Lung (tissue), 12 donors: ENCODE measurements around the gene CSTPP1. TPM values are rescaled to one million over a fixed set of nuclear protein-coding genes. Genes with fewer than 3 reads are reported as not detected.

Source experiments
- ATAC-seq: fragments of 200-7000 bp; cut with Tn5 transposase; one replicate; pipeline ENCODE4 v1.9.1; 2020; ENCODE audit warnings: moderate number of reproducible peaks; ENCODE audit not compliant: insufficient read depth, low FRiP score
- DNase-seq, 3 donors: peaks; one replicate each; pipeline ENCODE4 v3.0.0-alpha.2; 2013 to 2017
- H3K27ac ChIP-seq, 2 donors: one replicate each; pipeline ENCODE4 v1.5.1; 2013; ENCODE audit warnings: mild to moderate bottlenecking in 2 of 2, moderate library complexity in 2 of 2, control low read depth in 1 of 2, inconsistent platforms in 1 of 2, low read depth in 1 of 2, low read length in 1 of 2
- H3K27me3 ChIP-seq, 3 donors: one replicate each; pipeline ENCODE4 v1.5.1; 2013; ENCODE audit warnings: low read length in 2 of 3; ENCODE audit not compliant: control insufficient read depth in 3 of 3, insufficient read depth in 3 of 3
- H3K36me3 ChIP-seq, 4 donors: one replicate each; pipeline ENCODE4 v1.5.1; 2013; ENCODE audit warnings: low read length in 4 of 4, mild to moderate bottlenecking in 1 of 4, moderate library complexity in 1 of 4; ENCODE audit not compliant: control insufficient read depth in 4 of 4, insufficient read depth in 4 of 4
- H3K4me1 ChIP-seq, 5 donors: one replicate each; pipeline ENCODE4 v1.5.1; 2013; ENCODE audit warnings: low read length in 5 of 5, mild to moderate bottlenecking in 2 of 5, moderate library complexity in 1 of 5; ENCODE audit not compliant: control insufficient read depth in 5 of 5, insufficient read depth in 5 of 5
- H3K4me3 ChIP-seq: one replicate; pipeline ENCODE4 v1.5.1; 2013; ENCODE audit warnings: mild to moderate bottlenecking, control low read depth, moderate library complexity
- H3K9ac ChIP-seq, 2 donors: one replicate each; pipeline ENCODE4 v1.5.1; 2013; ENCODE audit warnings: low read length in 2 of 2, control low read depth in 1 of 2; ENCODE audit not compliant: insufficient read depth in 1 of 2
- H3K9me3 ChIP-seq, 4 donors: one replicate each; pipeline ENCODE4 v1.5.1; 2013; ENCODE audit warnings: low read length in 3 of 4, mild to moderate bottlenecking in 1 of 4, moderate library complexity in 1 of 4; ENCODE audit not compliant: control insufficient read depth in 4 of 4, insufficient read depth in 3 of 4
- WGBS, 2 donors: extraction: QIAGEN DNeasy Blood & Tissue Kit; methylation state at CpG; one replicate each; pipeline ENCODE4 v1.1.7; 2013; 5-methylcytosine and 5-hydroxymethylcytosine counted together
- polyA plus RNA-seq, 2 donors: library from polyadenylated mRNA; stranded (reverse); fragments of 200-250 nt; gene quantifications; one replicate each; pipeline ENCODE4 v1.2.1, GENCODE V29; 2013
- total RNA-seq, 2 donors: library from RNA; depleted of rRNA in 1 of 2; stranded (reverse); fragments of >200 nt in 1 of 2; gene quantifications; one replicate each; pipeline ENCODE4 v1.2.1, GENCODE V29; 2014 to 2021
- TF ChIP-seq, protein P1 (sequence below): IDR thresholded peaks from 2 replicates; pipeline ENCODE4 v1.5.1; 2012; ENCODE audit warnings: mild to moderate bottlenecking; ENCODE audit errors: control extremely low read depth, extremely low read depth
- donor health status: control.
- donor health status: control.
- donor health status: Bipolar disorder and iron deficiency.
- donor health status: healthy.
- donor health status: DM: yes; HTN: yes; CAD: no.

Gene CSTPP1
- total and polyA plus RNA-seq, 4 donors, result 26.0 to 45.8 (median 34.4) TPM

DNA sequence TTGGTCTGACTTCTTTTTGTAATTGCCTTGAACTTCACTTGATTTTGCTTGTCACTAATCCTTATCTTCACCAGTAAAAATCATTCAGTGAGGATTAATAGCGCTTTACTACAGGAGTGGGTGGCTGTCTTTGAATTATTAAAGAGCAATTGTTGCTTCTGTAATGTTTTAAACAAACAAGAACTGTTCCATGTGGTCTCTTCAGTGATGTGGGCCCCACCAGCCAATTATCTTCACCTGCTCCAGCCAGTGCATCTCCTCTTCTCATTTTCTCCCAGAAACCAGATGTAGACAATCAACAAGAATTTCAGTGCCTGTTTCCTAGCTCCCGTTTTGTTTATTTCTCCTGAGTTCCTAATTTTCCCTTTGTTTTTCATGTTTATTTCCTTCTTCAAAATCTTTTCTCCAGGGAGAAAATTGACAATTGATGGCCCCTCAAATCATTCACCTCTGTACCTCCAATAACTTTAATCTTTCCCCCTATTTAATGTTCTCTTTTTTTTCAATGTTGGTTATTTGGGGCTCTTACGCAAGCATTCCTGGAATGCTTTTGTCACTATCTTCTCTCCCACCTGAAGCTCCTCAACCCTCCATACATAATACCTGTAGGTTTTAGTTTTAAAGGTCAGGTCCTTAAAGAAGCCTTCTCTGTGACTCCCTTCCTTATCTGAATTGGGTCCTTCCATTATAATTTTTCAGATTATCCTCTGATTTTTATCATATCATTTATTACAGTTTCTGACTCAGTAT, 125.0 kb downstream of the CSTPP1 start:
- TF ChIP-seq, protein P1, sequence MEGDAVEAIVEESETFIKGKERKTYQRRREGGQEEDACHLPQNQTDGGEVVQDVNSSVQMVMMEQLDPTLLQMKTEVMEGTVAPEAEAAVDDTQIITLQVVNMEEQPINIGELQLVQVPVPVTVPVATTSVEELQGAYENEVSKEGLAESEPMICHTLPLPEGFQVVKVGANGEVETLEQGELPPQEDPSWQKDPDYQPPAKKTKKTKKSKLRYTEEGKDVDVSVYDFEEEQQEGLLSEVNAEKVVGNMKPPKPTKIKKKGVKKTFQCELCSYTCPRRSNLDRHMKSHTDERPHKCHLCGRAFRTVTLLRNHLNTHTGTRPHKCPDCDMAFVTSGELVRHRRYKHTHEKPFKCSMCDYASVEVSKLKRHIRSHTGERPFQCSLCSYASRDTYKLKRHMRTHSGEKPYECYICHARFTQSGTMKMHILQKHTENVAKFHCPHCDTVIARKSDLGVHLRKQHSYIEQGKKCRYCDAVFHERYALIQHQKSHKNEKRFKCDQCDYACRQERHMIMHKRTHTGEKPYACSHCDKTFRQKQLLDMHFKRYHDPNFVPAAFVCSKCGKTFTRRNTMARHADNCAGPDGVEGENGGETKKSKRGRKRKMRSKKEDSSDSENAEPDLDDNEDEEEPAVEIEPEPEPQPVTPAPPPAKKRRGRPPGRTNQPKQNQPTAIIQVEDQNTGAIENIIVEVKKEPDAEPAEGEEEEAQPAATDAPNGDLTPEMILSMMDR, result no peak
- H3K4me1 ChIP-seq, result no peaks in the 10 kb centered on the region
- H3K4me3 ChIP-seq, result no peak overlapping the region
- no peak overlapping the region for H3K9ac ChIP-seq
- peaks cover 0 to 13% (median 4%) of the 10 kb centered on the region in 4 donors for H3K36me3 ChIP-seq
- WGBS, 2 donors, result 77 to 85% methylated on average over 3 of the region's 3 CpGs
- H3K27ac ChIP-seq, result no peak overlapping the region
- DNase-seq, result no peak
- peaks cover 0 to 7% (median 1%) of the 10 kb centered on the region in 4 donors for H3K9me3 ChIP-seq
- no peaks in the 10 kb centered on the region for H3K27me3 ChIP-seq
- no peak for ATAC-seq

DNA sequence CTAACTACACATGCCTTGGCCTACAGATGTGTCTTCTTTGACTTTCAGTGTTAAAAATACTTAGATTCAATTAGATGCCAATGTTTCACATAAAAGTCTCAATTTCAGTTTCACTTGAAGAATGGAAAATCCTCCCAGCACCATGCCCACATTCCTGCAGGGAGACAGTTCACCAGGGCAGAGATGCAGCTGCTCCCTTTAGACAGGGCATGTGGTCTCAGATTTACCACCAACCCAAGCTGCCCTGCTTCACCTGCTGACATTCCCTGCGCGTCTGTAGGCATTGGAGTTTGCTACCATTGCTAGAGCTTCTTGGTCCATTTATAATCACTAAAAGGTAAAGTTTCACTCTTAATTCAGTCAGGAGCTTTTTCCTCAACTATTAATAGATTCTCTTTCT, 126.2 kb downstream of the CSTPP1 start:
- Histone ChIP-seq H3K9me3 (peaks cover 0 to 3% (median 0%) of the 10 kb centered on the region in 4 donors), H3K36me3 (peaks cover 0 to 13% (median 4%) of the 10 kb centered on the region in 4 donors), H3K4me3 (no peak overlapping the region), H3K27ac (no peak overlapping the region), H3K9ac (no peak overlapping the region), H3K27me3 (no peaks in the 10 kb centered on the region), H3K4me1 (no peaks in the 10 kb centered on the region)
- no peak for DNase-seq
- TF ChIP-seq, protein P1, result no peak
- WGBS, 2 donors, result 92 to 98% methylated on average over 2 of the region's 2 CpGs
- ATAC-seq, result no peak

- DNase-seq, result no peak
- no peak for ATAC-seq
- H3K4me3 ChIP-seq, result no peak overlapping the region
- H3K27ac ChIP-seq, result no peak overlapping the region
- H3K9ac ChIP-seq, result no peak overlapping the region
- TF ChIP-seq, protein P1, result no peak
- no peaks in the 10 kb centered on the region for H3K9me3 ChIP-seq
- no peaks in the 10 kb centered on the region for H3K27me3 ChIP-seq
- peaks cover 0 to 19% (median 8%) of the 10 kb centered on the region in 5 donors for H3K4me1 ChIP-seq
- WGBS, 2 donors, result 93 to 96% methylated on average over 4 of the region's 4 CpGs
- H3K36me3 ChIP-seq, result peaks cover 0 to 5% (median 0%) of the 10 kb centered on the region in 4 donors
Measured at GRCh38 chr11:47067401-47067800, 130.8 kb downstream of the CSTPP1 start.

DNA sequence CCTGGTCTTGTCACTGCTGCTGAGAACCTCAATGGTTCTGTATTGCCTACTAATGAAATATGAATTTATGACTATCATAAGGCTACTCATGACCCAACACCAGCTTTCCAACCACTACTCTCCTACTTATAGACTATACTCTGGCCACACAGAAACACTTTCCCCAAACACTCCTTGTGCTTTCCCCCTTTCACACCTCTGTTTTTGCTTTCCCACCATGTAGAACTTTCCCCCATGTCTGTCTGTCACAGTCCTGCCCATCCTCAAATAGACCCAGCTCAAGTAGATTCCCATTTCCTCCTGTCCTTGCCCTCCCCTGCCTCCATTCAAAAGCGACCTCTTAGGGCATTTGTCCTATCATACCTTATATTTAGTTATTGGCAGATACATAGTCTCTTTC, 134.2 kb downstream of the CSTPP1 start:
- 90 to 97% methylated on average over 1 of the region's 1 CpG for WGBS, 2 donors
- Histone ChIP-seq H3K4me3 (no peak overlapping the region), H3K9ac (no peak overlapping the region), H3K9me3 (no peaks in the 10 kb centered on the region), H3K27me3 (no peaks in the 10 kb centered on the region), H3K36me3 (no peaks in the 10 kb centered on the region), H3K27ac (no peak overlapping the region), H3K4me1 (peaks cover 0 to 19% (median 8%) of the 10 kb centered on the region in 5 donors)
- no peak for ATAC-seq
- no peak for DNase-seq
- TF ChIP-seq, protein P1, result no peak
